ENCODE data around the gene ARHGAP10. TPM values are rescaled to one million over a fixed set of nuclear protein-coding genes. Genes with fewer than 3 reads are reported as not detected.

Gene ARHGAP10
- total RNA-seq, 2 donors from 2014 or later = 30.3 to 69.6 TPM

GRCh38 chr4:147860960-147861359 lies 129.1 kb downstream of the ARHGAP10 start:
- WGBS = 70% methylated on average over 14 of the region's 15 CpGs

GRCh38 chr4:147862043-147862692 lies 130.3 kb downstream of the ARHGAP10 start:
- intact Hi-C loops (cut with DNase I) = loop anchor here (5.0 to 10.0 kb wide), 3 partner anchors 130 to 747 kb away; partner anchors contain the start of genes ARHGAP10 and TMEM184C
- TF ChIP-seq CTCF (IDR thresholded peaks at IDR 0.05) (no peak), POLR2AphosphoS5 (IDR thresholded peaks at IDR 0.05) (no peak), POLR2A (IDR thresholded peaks at IDR 0.05) (no peak)
- no peak for DNase-seq (ENCODE audit: low spot score)
- no peaks in the 10 kb centered on the region for H3K9me3 ChIP-seq
- no peak overlapping the region for H3K27ac ChIP-seq
- no peaks in the 10 kb centered on the region for H3K36me3 ChIP-seq
- no peaks in the 10 kb centered on the region for H3K27me3 ChIP-seq (replicated peaks; ENCODE audit: insufficient read depth)
- no peaks in the 10 kb centered on the region for H3K4me1 ChIP-seq (replicated peaks)
- WGBS = 94% methylated on average over 9 of the region's 15 CpGs
- no peak overlapping the region for H3K4me3 ChIP-seq

More at GRCh38 chr4:147860960-147861359, 129.1 kb downstream of the ARHGAP10 start:
- Histone ChIP-seq H3K9me3 (no peaks in the 10 kb centered on the region), H3K27me3 (replicated peaks; ENCODE audit: insufficient read depth) (no peaks in the 10 kb centered on the region), H3K4me3 (no peak overlapping the region), H3K4me1 (replicated peaks) (no peaks in the 10 kb centered on the region), H3K36me3 (no peaks in the 10 kb centered on the region), H3K27ac (peak overlapping the region in 1 of 2 donors; percentile 27)
- intact Hi-C loops (cut with DNase I) = loop anchor here (5.0 to 10.0 kb wide), 3 partner anchors 129 to 746 kb away; partner anchors contain the start of genes ARHGAP10 and TMEM184C
- DNase-seq (ENCODE audit: low spot score) = no peak
- TF ChIP-seq CTCF (IDR thresholded peaks at IDR 0.05) (no peak), POLR2A (IDR thresholded peaks at IDR 0.05) (no peak)

- no peak overlapping the region for H3K4me3 ChIP-seq
- 32% methylated on average over 3 of the region's 3 CpGs for WGBS
- H3K27ac ChIP-seq = peak overlapping the region; percentile 10 to 35
- no peak for TF ChIP-seq POLR2AphosphoS5 (IDR thresholded peaks at IDR 0.05)
- H3K9me3 ChIP-seq = no peaks in the 10 kb centered on the region
- no peaks in the 10 kb centered on the region for H3K27me3 ChIP-seq (replicated peaks; ENCODE audit: insufficient read depth)
- no peak for DNase-seq (ENCODE audit: low spot score)
- H3K36me3 ChIP-seq = no peaks in the 10 kb centered on the region
- intact Hi-C loops (cut with DNase I) = loop anchor here (5.0 to 10.0 kb wide), 3 partner anchors 131 to 748 kb away; partner anchors contain the start of genes ARHGAP10 and TMEM184C
- no peaks in the 10 kb centered on the region for H3K4me1 ChIP-seq (replicated peaks)
These were observed 131.3 kb downstream of the ARHGAP10 start for GRCh38 chr4:147863111-147863747.

- intact Hi-C loops (cut with DNase I) = loop anchor here (5.0 to 10.0 kb wide), 3 partner anchors 132 to 749 kb away; partner anchors contain the start of genes ARHGAP10 and TMEM184C
- WGBS = 74% methylated on average over 10 of the region's 10 CpGs
These were observed 132.1 kb downstream of the ARHGAP10 start for GRCh38 chr4:147863808-147864472.

More at GRCh38 chr4:147863808-147864472, 132.1 kb downstream of the ARHGAP10 start:
- no peak overlapping the region for H3K4me3 ChIP-seq
- no peak for DNase-seq (ENCODE audit: low spot score)
- H3K4me1 ChIP-seq (replicated peaks) = no peaks in the 10 kb centered on the region
- no peaks in the 10 kb centered on the region for H3K36me3 ChIP-seq
- no peaks in the 10 kb centered on the region for H3K27me3 ChIP-seq (replicated peaks; ENCODE audit: insufficient read depth)
- no peak for TF ChIP-seq POLR2AphosphoS5 (IDR thresholded peaks at IDR 0.05)
- no peak for TF ChIP-seq POLR2A (IDR thresholded peaks at IDR 0.05)
- no peak for TF ChIP-seq CTCF (IDR thresholded peaks at IDR 0.05)
- peak overlapping the region; percentile 10 to 35 for H3K27ac ChIP-seq
- H3K9me3 ChIP-seq = no peaks in the 10 kb centered on the region

Measured in prostate gland (tissue), 2 donors.